H1 (cell line): Measurements from ENCODE around the gene LGR4.

Source experiments
- BACH1 ChIP-seq: IDR thresholded peaks from 2 replicates; pipeline ENCODE4 v1.6.1; 2012; ENCODE audit warnings: low read length, improper control_type of control experiment
- CBX8 ChIP-seq: fragments of 300-800, 300-1000 bp; sonication (generic); IDR thresholded peaks from 2 replicates; pipeline ENCODE4 v1.7.1; 2016; ENCODE audit warnings: low read depth, low read length, borderline replicate concordance
- CEBPB ChIP-seq: IDR thresholded peaks from 2 replicates; pipeline ENCODE4 v1.6.1; 2012; ENCODE audit warnings: low read depth, low read length
- CHD2 ChIP-seq: IDR thresholded peaks from 2 replicates; pipeline ENCODE4 v1.6.1; 2012; ENCODE audit warnings: low read length, improper control_type of control experiment
- CTCF ChIP-seq, 3 experiments: IDR thresholded peaks; 1 replicate in 2 of 3; 2 replicates in 1 of 3; pipeline versions ENCODE4 v1.5.1 to v1.6.1; 2011; ENCODE audit warnings: low read length in 3 of 3, mild to moderate bottlenecking in 3 of 3, inconsistent platforms in 2 of 3, low read depth in 1 of 3, moderate library complexity in 1 of 3; ENCODE audit not compliant: insufficient read depth in 1 of 3; ENCODE audit errors: control extremely low read depth in 1 of 3
- E2F6 ChIP-seq: IDR thresholded peaks from 2 replicates; pipeline ENCODE4 v1.6.1; 2012; ENCODE audit warnings: inconsistent platforms
- FOSL1 ChIP-seq: IDR thresholded peaks from 2 replicates; pipeline ENCODE4 v1.6.1; 2011; ENCODE audit warnings: mild to moderate bottlenecking, low read depth, low read length, moderate library complexity; ENCODE audit not compliant: insufficient read depth
- MAFK ChIP-seq: IDR thresholded peaks from 2 replicates; pipeline ENCODE4 v1.6.1; 2012; ENCODE audit warnings: low read depth, mild to moderate bottlenecking, improper control_type of control experiment, low read length
- POLR2A ChIP-seq, 2 experiments: IDR thresholded peaks; 1 replicate in 1 of 2; 2 replicates in 1 of 2; pipeline ENCODE4 v1.6.1; 2011; ENCODE audit warnings: low read depth in 2 of 2, low read length in 2 of 2, mild to moderate bottlenecking in 2 of 2; ENCODE audit errors: control extremely low read depth in 1 of 2
- RAD21 ChIP-seq, 2 experiments: IDR thresholded peaks in 1 of 2; conservative IDR thresholded peaks in 1 of 2; 2 replicates each; pipeline ENCODE4 v1.6.1; 2011; ENCODE audit warnings: low read depth in 2 of 2, low read length in 2 of 2, improper control_type of control experiment in 1 of 2, inconsistent platforms in 1 of 2, mild to moderate bottlenecking in 1 of 2, moderate library complexity in 1 of 2
- SIRT6 ChIP-seq: IDR thresholded peaks from one replicate; pipeline ENCODE4 v1.7.1; 2012; ENCODE audit warnings: low read length, inconsistent platforms

DNA sequence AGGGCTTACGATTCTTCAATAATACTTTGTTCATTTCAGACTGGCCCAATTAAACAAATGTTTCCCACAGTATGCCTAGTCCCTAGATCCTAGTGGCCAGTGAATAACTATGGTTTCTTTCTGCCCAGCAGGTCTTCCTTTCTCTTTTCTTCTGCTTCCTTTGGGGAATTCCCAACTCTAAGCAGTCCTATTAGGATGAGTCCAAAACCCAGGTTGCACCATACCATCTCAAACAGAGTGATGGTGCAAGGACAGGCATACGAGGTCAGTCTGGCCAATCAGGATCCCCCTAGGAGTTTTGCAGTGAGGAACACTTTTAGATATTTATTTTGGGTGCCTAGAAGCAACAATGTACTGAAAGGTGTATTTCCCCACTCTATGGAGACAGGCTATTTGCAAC lies 68.2 kb downstream of the LGR4 start:
- TF ChIP-seq CTCF (IDR thresholded peaks at IDR 0.05; ENCODE audit: control extremely low read depth in 1 of 3, insufficient read depth in 1 of 3, low read depth in 1 of 3, low read length in 3 of 3) (no peak), MAFK (no peak), POLR2A (IDR thresholded peaks at IDR 0.05; ENCODE audit: control extremely low read depth in 1 of 2, low read depth in 2 of 2, low read length in 2 of 2) (0 out of 3 replicates have a peak, but pooled peaks of 1 of the 2 experiments have one; percentile 14), FOSL1 (no peak), CHD2 (no peak), SIRT6 (no peak), CEBPB (no peak), BACH1 (no peak), RAD21 (IDR thresholded peaks at IDR 0.05 in 1 of 2, conservative IDR thresholded peaks at IDR 0.05 in 1 of 2; ENCODE audit: low read depth in 2 of 2, low read length in 2 of 2) (no peak), E2F6 (no peak), CBX8 (no peak)
